ENCODE measurements around the gene RYR1. TPM values are rescaled to one million over a fixed set of nuclear protein-coding genes. Genes with fewer than 3 reads are reported as not detected.
"Not testable (repeated sequence)": the region's sequence is repeated elsewhere in the genome, so short reads cannot be mapped to it uniquely, and the experiment has no call there.

RYR1 gene
- total and polyA plus RNA-seq, 3 experiments from 2014 or later: 0.71 to 3.3 (median 1.4) TPM

- H3K36me3 Mint-ChIP-seq, H3K4me3 Mint-ChIP-seq: not testable (repeated sequence)
- H3K27ac Mint-ChIP-seq: peak overlapping the region in 1 of 8 donors; percentile 32
These were observed 79.7 kb downstream of the RYR1 start for GRCh38 chr19:38513156-38513555.

DNA sequence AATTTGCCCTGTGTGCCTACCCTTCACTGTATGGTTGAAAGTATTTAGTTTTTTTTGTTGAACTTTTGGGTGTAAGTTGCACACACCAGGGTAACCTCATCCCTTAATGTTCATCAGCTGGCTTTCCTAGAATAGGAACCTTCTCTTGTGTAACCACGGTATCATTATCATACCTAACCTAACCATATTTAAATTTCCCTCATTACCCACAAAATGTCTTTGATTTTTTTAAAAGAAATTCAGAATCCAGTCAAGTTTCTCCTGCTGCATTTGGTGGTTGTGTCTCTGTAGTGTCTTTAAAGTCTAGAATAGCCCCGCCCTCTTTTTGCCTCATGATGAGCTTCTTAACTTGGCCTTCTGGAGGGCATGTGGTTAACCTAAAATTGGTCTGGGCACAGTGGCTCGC, 80.3 kb downstream of the RYR1 start:
- Histone ChIP-seq H3K27me3 (ENCODE audit: insufficient read depth, low read length, poor library complexity, severe bottlenecking) (no peaks in the 10 kb centered on the region), H3K4me3 (ENCODE audit: low read length) (no peak overlapping the region), H3K36me3 (ENCODE audit: insufficient read depth, low read length) (no peaks in the 10 kb centered on the region), H3K9me3 (ENCODE audit: low read length) (no peaks in the 10 kb centered on the region), H3K27ac (ENCODE audit: low read depth, low read length) (no peak overlapping the region), H3K4me1 (ENCODE audit: insufficient read depth, low read length) (peaks cover 5% of the 10 kb centered on the region)
- Mint-ChIP-seq H3K9me3 (no peaks in the 10 kb centered on the region), H3K27ac (peak overlapping the region in 2 of 8 donors; percentile 43 to 45), H3K36me3 (no peaks in the 10 kb centered on the region), H3K4me1 (peaks cover 8 to 20% (median 18%) of the 10 kb centered on the region in 3 donors), H3K4me3 (peak overlapping the region in 1 of 7 donors; percentile 3), H3K27me3 (peaks cover 3% of the 10 kb centered on the region in 2 donors)
- no peak for DNase-seq
- CTCF ChIA-PET: interaction anchor here (0.5 to 5.6 kb wide), 8 partner anchors 15 to 134 kb away, joined by 3 to 79 read pairs (median 4); partner anchors contain the start of genes ACTN4, EIF3K, FAM98C and MAP4K1
- POLR2A ChIA-PET: interaction anchor here (0.8 kb wide), 1 partner anchor 65 kb away, joined by 4 read pairs; no protein-coding TSS in a partner anchor

More at GRCh38 chr19:38513156-38513555, 79.7 kb downstream of the RYR1 start:
- POLR2A ChIA-PET; H3K27ac ChIP-seq (ENCODE audit: low read depth, low read length); DNase-seq; H3K27me3 ChIP-seq (ENCODE audit: insufficient read depth, low read length, poor library complexity, severe bottlenecking); H3K27me3 Mint-ChIP-seq; H3K4me1 ChIP-seq (ENCODE audit: insufficient read depth, low read length); H3K9me3 ChIP-seq (ENCODE audit: low read length); H3K4me3 ChIP-seq (ENCODE audit: low read length); H3K36me3 ChIP-seq (ENCODE audit: insufficient read depth, low read length); H3K9me3 Mint-ChIP-seq: not testable (repeated sequence)
- CTCF ChIA-PET: interaction anchor here (1.0 to 5.6 kb wide), 6 partner anchors 25 to 134 kb away, joined by 3 to 79 read pairs (median 4); partner anchors contain the start of genes ACTN4, EIF3K, FAM98C and MAP4K1
- H3K4me1 Mint-ChIP-seq: peaks cover 8 to 20% (median 18%) of the 10 kb centered on the region in 3 donors

DNA sequence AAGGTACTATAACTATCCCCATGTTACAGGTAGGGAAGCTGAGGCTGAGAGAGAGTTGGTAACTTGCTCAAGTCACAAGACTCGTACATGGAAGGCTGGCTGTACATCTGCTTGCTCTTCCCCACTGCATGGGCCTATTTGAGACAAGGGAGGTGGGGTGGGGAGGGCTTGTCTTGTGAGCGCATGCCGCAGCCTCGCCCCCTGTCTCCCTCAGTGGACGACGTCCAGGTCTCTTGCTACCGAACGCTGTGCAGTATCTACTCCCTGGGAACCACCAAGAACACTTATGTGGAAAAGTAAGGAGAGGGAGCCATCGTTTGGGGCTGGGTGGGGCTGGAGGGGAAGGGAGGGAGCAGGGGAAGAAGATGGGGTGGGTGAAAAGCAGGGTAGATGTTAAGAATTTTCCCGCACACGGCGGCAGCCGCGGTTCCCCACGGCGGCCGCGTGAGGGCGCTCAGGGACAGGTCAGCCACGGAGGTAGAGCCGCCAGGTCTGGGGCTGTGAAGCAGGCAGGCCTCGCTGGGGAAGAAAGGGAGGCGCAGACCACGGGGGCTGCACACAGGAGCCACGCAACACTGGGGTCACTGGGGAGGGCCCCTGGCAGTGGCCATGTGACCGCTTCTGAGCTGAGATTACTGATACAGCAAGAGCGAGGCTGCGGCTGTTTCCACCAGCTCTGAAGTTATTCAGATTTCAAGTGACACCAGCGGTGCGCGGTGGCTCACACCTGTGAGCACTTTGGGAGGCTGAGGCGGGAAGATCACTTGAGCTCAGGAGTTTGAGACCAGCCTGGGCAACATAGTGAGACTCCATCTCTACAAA, 81.5 kb downstream of the RYR1 start:
- peaks cover 0 to 3% of the 10 kb centered on the region in 2 donors for H3K27me3 Mint-ChIP-seq
- peak overlapping the region in 4 of 8 donors; percentile 0 to 25 (median 16) for H3K27ac Mint-ChIP-seq
- ChIA-PET CTCF (interaction anchor here (0.7 to 5.6 kb wide), 27 partner anchors 11 to 538 kb away, joined by 3 to 79 read pairs (median 4); partner anchors contain the start of genes EIF3K, FAM98C, MAP4K1 and MRPS12), POLR2A (interaction anchor here (0.9 kb wide), 1 partner anchor 119 kb away, joined by 3 read pairs; no protein-coding TSS in a partner anchor)
- H3K4me1 Mint-ChIP-seq: peaks cover 8 to 20% (median 18%) of the 10 kb centered on the region in 3 donors
- Histone ChIP-seq H3K9me3 (ENCODE audit: low read length) (no peaks in the 10 kb centered on the region), H3K27ac (ENCODE audit: low read depth, low read length) (no peak overlapping the region), H3K4me1 (ENCODE audit: insufficient read depth, low read length) (peaks cover 5% of the 10 kb centered on the region), H3K27me3 (ENCODE audit: insufficient read depth, low read length, poor library complexity, severe bottlenecking) (no peaks in the 10 kb centered on the region), H3K36me3 (ENCODE audit: insufficient read depth, low read length) (no peaks in the 10 kb centered on the region), H3K4me3 (ENCODE audit: low read length) (no peak overlapping the region)
- H3K4me3 Mint-ChIP-seq: peak overlapping the region in 2 of 7 donors; percentile 15 to 29
- no peaks in the 10 kb centered on the region for H3K9me3 Mint-ChIP-seq
- no peaks in the 10 kb centered on the region for H3K36me3 Mint-ChIP-seq
- peak; percentile 61 to 83 (median 68) for DNase-seq

DNA sequence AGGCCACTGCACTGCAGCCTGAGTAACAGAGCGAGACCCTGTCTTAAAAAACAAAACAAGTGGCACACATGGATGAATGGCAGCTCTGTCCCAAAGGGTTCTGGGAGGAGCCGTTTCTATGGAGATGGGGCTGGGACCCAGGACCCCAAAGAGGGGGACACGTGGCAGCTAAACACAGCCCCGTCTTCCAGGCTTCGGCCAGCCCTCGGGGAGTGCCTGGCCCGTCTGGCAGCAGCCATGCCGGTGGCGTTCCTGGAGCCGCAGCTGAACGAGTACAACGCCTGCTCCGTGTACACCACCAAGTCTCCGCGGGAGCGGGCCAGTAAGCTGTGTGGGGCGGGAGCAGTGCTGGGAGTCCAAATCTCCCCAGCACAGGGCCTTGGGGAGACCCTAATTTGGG, 82.4 kb downstream of the RYR1 start:
- ChIA-PET POLR2A (interaction anchor here (0.7 to 0.9 kb wide), 2 partner anchors 118 to 133 kb away, joined by 3 read pairs; no protein-coding TSS in a partner anchor), CTCF (interaction anchor here (0.7 to 5.6 kb wide), 29 partner anchors 10 to 537 kb away, joined by 3 to 79 read pairs (median 4); partner anchors contain the start of genes EIF3K, FAM98C, MAP4K1 and MRPS12)
- Mint-ChIP-seq H3K9me3 (no peaks in the 10 kb centered on the region), H3K4me3 (no peak overlapping the region), H3K36me3 (no peaks in the 10 kb centered on the region), H3K4me1 (peaks cover 8 to 20% (median 18%) of the 10 kb centered on the region in 3 donors), H3K27ac (no peak overlapping the region), H3K27me3 (peaks cover 0 to 3% of the 10 kb centered on the region in 2 donors)
- Histone ChIP-seq H3K9me3 (ENCODE audit: low read length) (no peaks in the 10 kb centered on the region), H3K4me3 (ENCODE audit: low read length) (no peak overlapping the region), H3K4me1 (ENCODE audit: insufficient read depth, low read length) (peaks cover 5% of the 10 kb centered on the region), H3K27ac (ENCODE audit: low read depth, low read length) (no peak overlapping the region), H3K36me3 (ENCODE audit: insufficient read depth, low read length) (no peaks in the 10 kb centered on the region), H3K27me3 (ENCODE audit: insufficient read depth, low read length, poor library complexity, severe bottlenecking) (no peaks in the 10 kb centered on the region)
- no peak for DNase-seq

GRCh38 chr19:38516802-38517201, 83.3 kb downstream of the RYR1 start:
- CTCF ChIA-PET: interaction anchor here (1.0 to 5.6 kb wide), 7 partner anchors 13 to 370 kb away, joined by 3 to 79 read pairs (median 8); partner anchors contain the start of genes EIF3K and MAP4K1
- Histone ChIP-seq H3K36me3 (ENCODE audit: insufficient read depth, low read length) (no peaks in the 10 kb centered on the region), H3K4me1 (ENCODE audit: insufficient read depth, low read length) (peaks cover 5% of the 10 kb centered on the region), H3K27ac (ENCODE audit: low read depth, low read length) (no peak overlapping the region), H3K9me3 (ENCODE audit: low read length) (no peaks in the 10 kb centered on the region), H3K4me3 (ENCODE audit: low read length) (no peak overlapping the region), H3K27me3 (ENCODE audit: insufficient read depth, low read length, poor library complexity, severe bottlenecking) (no peaks in the 10 kb centered on the region)
- Mint-ChIP-seq H3K4me1 (peaks cover 8 to 20% (median 18%) of the 10 kb centered on the region in 3 donors), H3K27ac (peak overlapping the region in 1 of 8 donors; percentile 65), H3K36me3 (no peaks in the 10 kb centered on the region), H3K27me3 (no peaks in the 10 kb centered on the region), H3K4me3 (no peak overlapping the region), H3K9me3 (no peaks in the 10 kb centered on the region)
- no peak for DNase-seq
- POLR2A ChIA-PET: no interaction called here

DNA sequence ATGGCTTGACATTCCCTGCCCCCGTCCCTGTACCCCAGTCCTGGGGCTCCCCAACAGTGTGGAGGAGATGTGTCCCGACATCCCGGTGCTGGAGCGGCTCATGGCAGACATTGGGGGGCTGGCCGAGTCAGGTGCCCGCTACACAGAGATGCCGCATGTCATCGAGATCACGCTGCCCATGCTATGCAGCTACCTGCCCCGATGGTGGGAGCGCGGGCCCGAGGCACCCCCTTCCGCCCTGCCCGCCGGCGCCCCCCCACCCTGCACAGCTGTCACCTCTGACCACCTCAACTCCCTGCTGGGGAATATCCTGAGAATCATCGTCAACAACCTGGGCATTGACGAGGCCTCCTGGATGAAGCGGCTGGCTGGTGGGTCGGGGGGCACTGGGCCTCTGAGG, 83.8 kb downstream of the RYR1 start:
- no peaks in the 10 kb centered on the region for H3K27me3 Mint-ChIP-seq
- Histone ChIP-seq H3K27me3 (ENCODE audit: insufficient read depth, low read length, poor library complexity, severe bottlenecking) (no peaks in the 10 kb centered on the region), H3K36me3 (ENCODE audit: insufficient read depth, low read length) (no peaks in the 10 kb centered on the region), H3K9me3 (ENCODE audit: low read length) (no peaks in the 10 kb centered on the region), H3K4me3 (ENCODE audit: low read length) (no peak overlapping the region), H3K27ac (ENCODE audit: low read depth, low read length) (no peak overlapping the region), H3K4me1 (ENCODE audit: insufficient read depth, low read length) (peaks cover 5% of the 10 kb centered on the region)
- H3K4me3 Mint-ChIP-seq: no peak overlapping the region
- no peak for DNase-seq
- no peaks in the 10 kb centered on the region for H3K36me3 Mint-ChIP-seq
- CTCF ChIA-PET: interaction anchor here (2.6 to 5.6 kb wide), 3 partner anchors 28 to 118 kb away, joined by 10 to 79 read pairs (median 16); partner anchors contain the start of genes EIF3K and MAP4K1
- H3K9me3 Mint-ChIP-seq: no peaks in the 10 kb centered on the region
- POLR2A ChIA-PET: no interaction called here
- peaks cover 8 to 20% (median 18%) of the 10 kb centered on the region in 3 donors for H3K4me1 Mint-ChIP-seq
- no peak overlapping the region for H3K27ac Mint-ChIP-seq

DNA sequence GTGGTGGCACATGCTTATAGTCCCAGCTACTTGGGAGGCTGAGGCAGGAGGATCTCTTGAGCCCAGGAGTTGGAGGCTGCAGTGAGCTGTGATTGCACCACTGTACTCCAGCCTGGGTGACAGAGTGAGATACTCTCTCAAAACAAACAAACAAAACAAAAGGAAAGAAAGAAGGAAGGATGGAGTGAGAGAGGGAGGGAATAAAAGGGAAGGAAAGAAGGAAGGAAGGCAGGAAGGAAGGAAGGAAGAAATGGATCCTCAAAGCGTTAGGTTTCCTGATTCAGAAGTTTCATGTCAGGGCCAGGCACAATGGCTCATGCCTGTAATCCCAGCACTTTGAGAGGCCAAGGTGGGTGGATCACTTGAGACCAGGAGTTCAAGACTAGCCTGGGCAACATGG, 84.5 kb downstream of the RYR1 start:
- H3K27ac Mint-ChIP-seq; H3K4me3 ChIP-seq (ENCODE audit: low read length); POLR2A ChIA-PET; DNase-seq; H3K36me3 Mint-ChIP-seq; H3K27me3 ChIP-seq (ENCODE audit: insufficient read depth, low read length, poor library complexity, severe bottlenecking); H3K4me3 Mint-ChIP-seq; H3K9me3 Mint-ChIP-seq; H3K36me3 ChIP-seq (ENCODE audit: insufficient read depth, low read length); H3K27ac ChIP-seq (ENCODE audit: low read depth, low read length); H3K27me3 Mint-ChIP-seq; H3K4me1 ChIP-seq (ENCODE audit: insufficient read depth, low read length); H3K9me3 ChIP-seq (ENCODE audit: low read length): not testable (repeated sequence)
- CTCF ChIA-PET: interaction anchor here (5.6 kb wide), 1 partner anchor 118 kb away, joined by 79 read pairs; no protein-coding TSS in a partner anchor
- peaks cover 8 to 20% (median 18%) of the 10 kb centered on the region in 3 donors for H3K4me1 Mint-ChIP-seq

- Histone ChIP-seq H3K27ac (ENCODE audit: low read depth, low read length) (no peak overlapping the region), H3K4me3 (ENCODE audit: low read length) (no peak overlapping the region), H3K4me1 (ENCODE audit: insufficient read depth, low read length) (peaks cover 5% of the 10 kb centered on the region), H3K36me3 (ENCODE audit: insufficient read depth, low read length) (no peaks in the 10 kb centered on the region), H3K27me3 (ENCODE audit: insufficient read depth, low read length, poor library complexity, severe bottlenecking) (no peaks in the 10 kb centered on the region), H3K9me3 (ENCODE audit: low read length) (no peaks in the 10 kb centered on the region)
- Mint-ChIP-seq H3K27me3 (no peaks in the 10 kb centered on the region), H3K27ac (peak overlapping the region in 1 of 8 donors; percentile 14), H3K9me3 (no peaks in the 10 kb centered on the region), H3K4me1 (peaks cover 5 to 9% (median 9%) of the 10 kb centered on the region in 3 donors), H3K36me3 (no peaks in the 10 kb centered on the region), H3K4me3 (no peak overlapping the region)
- ChIA-PET CTCF (no interaction called here), POLR2A (no interaction called here)
- no peak for DNase-seq
These were observed 85.7 kb downstream of the RYR1 start for GRCh38 chr19:38519168-38519567.

All from CD8-positive, alpha-beta memory T cell (primary cell).